Measurements from ENCODE around the gene OR2H2. TPM values are rescaled to one million over a fixed set of nuclear protein-coding genes. Genes with fewer than 3 reads are reported as not detected.

OR2H2 gene
- total RNA-seq (not detected), polyA plus RNA-seq (under 0.01 TPM)
- long read RNA-seq, donor 1 = 0 reads
- long read RNA-seq, donor 2 = 0 reads
- long read RNA-seq, donor 3 = 0 reads
- long read RNA-seq, donor 4 = 0 reads
- long read RNA-seq, donor 5 = 0 reads
- long read RNA-seq, donor 6 = 0 reads
- long read RNA-seq, donor 7 = 0 reads
- long read RNA-seq, donor 8 = 0 reads
- long read RNA-seq, donor 9 = 0 reads
- long read RNA-seq, donor 10 = 0 reads

GRCh38 chr6:29584821-29585220 is at the start of gene OR2H2:
Gene OR2H2, plus strand, starts transcription at chr6:29585121. Its CDS starts 2,824 bp downstream, at chr6:29587945.
- H3K27me3 ChIP-seq (ENCODE audit: control insufficient read depth in 2 of 2, insufficient read depth in 1 of 2, low read length in 1 of 2) = no peaks in the 10 kb centered on the region
- no peak for DNase-seq (ENCODE audit: low read depth in 6 of 9, low spot score in 9 of 9)
- no peak within 1 kb of the TSS for H3K27ac ChIP-seq (ENCODE audit: low read depth in 1 of 2, low read length in 1 of 2)
- H3K4me3 ChIP-seq (ENCODE audit: low read length in 2 of 2) = no peak within 1 kb of the TSS
- H3K36me3 ChIP-seq (ENCODE audit: control insufficient read depth in 2 of 2, insufficient read depth in 2 of 2, low read length in 1 of 2) = no peaks in the 10 kb centered on the region
- no peaks in the 10 kb centered on the region for H3K9me3 ChIP-seq (ENCODE audit: control insufficient read depth in 2 of 2, insufficient read depth in 1 of 2, low read length in 1 of 2)
- no peaks in the 10 kb centered on the region for H3K4me1 ChIP-seq (ENCODE audit: control insufficient read depth in 2 of 2, insufficient read depth in 2 of 2, low read length in 2 of 2)

DNA sequence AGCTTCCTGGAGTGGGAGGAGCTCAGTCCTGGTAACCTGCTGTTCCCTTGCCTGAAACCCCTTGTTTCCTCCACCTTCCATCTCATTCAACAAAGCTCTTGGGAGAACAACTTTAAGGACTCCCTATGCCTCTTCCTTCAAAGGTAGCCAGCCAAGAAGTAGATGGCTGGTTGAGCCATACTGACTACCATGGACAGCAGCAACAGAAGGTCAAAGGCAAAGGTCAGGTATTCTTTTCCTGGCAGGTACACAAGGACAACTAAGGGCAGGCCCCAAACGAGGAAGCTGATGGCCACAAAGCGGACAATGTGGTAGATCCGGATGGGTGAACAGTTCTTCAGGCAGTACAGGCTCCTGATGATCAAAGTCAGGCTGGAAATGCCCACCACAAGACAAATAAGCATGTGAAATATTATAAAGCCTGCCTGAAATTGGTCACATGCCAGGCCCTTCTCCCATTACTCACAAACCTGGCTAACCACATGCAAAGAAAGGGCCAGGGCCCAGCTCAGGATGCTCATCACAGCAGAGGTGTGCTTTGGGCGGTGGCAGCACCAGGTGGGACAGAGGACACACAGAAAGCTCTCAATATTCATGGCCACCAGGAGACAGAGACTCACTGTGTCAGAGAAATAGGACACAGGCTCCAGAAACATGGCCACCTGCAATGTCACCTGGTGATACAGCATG is 47.1 kb upstream of the OR2H2 start:
- DNase-seq (ENCODE audit: low read depth in 6 of 9, low spot score in 9 of 9) = no peak
- H3K36me3 ChIP-seq (ENCODE audit: control insufficient read depth in 2 of 2, insufficient read depth in 2 of 2, low read length in 1 of 2) = no peaks in the 10 kb centered on the region
- peaks cover 0 to 2% of the 10 kb centered on the region in 2 donors for H3K27me3 ChIP-seq (ENCODE audit: control insufficient read depth in 2 of 2, insufficient read depth in 1 of 2, low read length in 1 of 2)
- H3K27ac ChIP-seq (ENCODE audit: low read depth in 1 of 2, low read length in 1 of 2) = no peak overlapping the region
- no peak overlapping the region for H3K4me3 ChIP-seq (ENCODE audit: low read length in 2 of 2)
- WGBS = 79% methylated on average over 4 of the region's 4 CpGs
- H3K9me3 ChIP-seq (ENCODE audit: control insufficient read depth in 2 of 2, insufficient read depth in 1 of 2, low read length in 1 of 2) = no peaks in the 10 kb centered on the region
- H3K4me1 ChIP-seq (ENCODE audit: control insufficient read depth in 2 of 2, insufficient read depth in 2 of 2, low read length in 2 of 2) = no peaks in the 10 kb centered on the region

GRCh38 chr6:29547573-29547972 is 37.3 kb upstream of the OR2H2 start:
- Histone ChIP-seq H3K9me3 (ENCODE audit: control insufficient read depth in 2 of 2, insufficient read depth in 1 of 2, low read length in 1 of 2) (no peaks in the 10 kb centered on the region), H3K27me3 (ENCODE audit: control insufficient read depth in 2 of 2, insufficient read depth in 1 of 2, low read length in 1 of 2) (peaks cover 4 to 10% of the 10 kb centered on the region in 2 donors), H3K4me1 (ENCODE audit: control insufficient read depth in 2 of 2, insufficient read depth in 2 of 2, low read length in 2 of 2) (no peaks in the 10 kb centered on the region), H3K4me3 (ENCODE audit: low read length in 2 of 2) (no peak overlapping the region), H3K36me3 (ENCODE audit: control insufficient read depth in 2 of 2, insufficient read depth in 2 of 2, low read length in 1 of 2) (no peaks in the 10 kb centered on the region), H3K27ac (ENCODE audit: low read depth in 1 of 2, low read length in 1 of 2) (no peak overlapping the region)
- DNase-seq (ENCODE audit: low read depth in 6 of 9, low spot score in 9 of 9) = no peak
- WGBS = 87% methylated on average over 3 of the region's 3 CpGs

- Histone ChIP-seq H3K9me3 (ENCODE audit: control insufficient read depth in 2 of 2, insufficient read depth in 1 of 2, low read length in 1 of 2) (peaks cover 0 to 3% of the 10 kb centered on the region in 2 donors), H3K4me1 (ENCODE audit: control insufficient read depth in 2 of 2, insufficient read depth in 2 of 2, low read length in 2 of 2) (peaks cover 0 to 11% of the 10 kb centered on the region in 2 donors), H3K27ac (ENCODE audit: low read depth in 1 of 2, low read length in 1 of 2) (no peak overlapping the region), H3K27me3 (ENCODE audit: control insufficient read depth in 2 of 2, insufficient read depth in 1 of 2, low read length in 1 of 2) (peaks cover 27 to 41% of the 10 kb centered on the region in 2 donors), H3K4me3 (ENCODE audit: low read length in 2 of 2) (no peak overlapping the region), H3K36me3 (ENCODE audit: control insufficient read depth in 2 of 2, insufficient read depth in 2 of 2, low read length in 1 of 2) (no peaks in the 10 kb centered on the region)
- 46% methylated on average over 5 of the region's 5 CpGs for WGBS
- peak in 8 of 9 donors; percentile 35 to 75 (median 50) for DNase-seq (ENCODE audit: low read depth in 6 of 9, low spot score in 9 of 9)
Observed at GRCh38 chr6:29552512-29553051, 32.3 kb upstream of the OR2H2 start.

DNA sequence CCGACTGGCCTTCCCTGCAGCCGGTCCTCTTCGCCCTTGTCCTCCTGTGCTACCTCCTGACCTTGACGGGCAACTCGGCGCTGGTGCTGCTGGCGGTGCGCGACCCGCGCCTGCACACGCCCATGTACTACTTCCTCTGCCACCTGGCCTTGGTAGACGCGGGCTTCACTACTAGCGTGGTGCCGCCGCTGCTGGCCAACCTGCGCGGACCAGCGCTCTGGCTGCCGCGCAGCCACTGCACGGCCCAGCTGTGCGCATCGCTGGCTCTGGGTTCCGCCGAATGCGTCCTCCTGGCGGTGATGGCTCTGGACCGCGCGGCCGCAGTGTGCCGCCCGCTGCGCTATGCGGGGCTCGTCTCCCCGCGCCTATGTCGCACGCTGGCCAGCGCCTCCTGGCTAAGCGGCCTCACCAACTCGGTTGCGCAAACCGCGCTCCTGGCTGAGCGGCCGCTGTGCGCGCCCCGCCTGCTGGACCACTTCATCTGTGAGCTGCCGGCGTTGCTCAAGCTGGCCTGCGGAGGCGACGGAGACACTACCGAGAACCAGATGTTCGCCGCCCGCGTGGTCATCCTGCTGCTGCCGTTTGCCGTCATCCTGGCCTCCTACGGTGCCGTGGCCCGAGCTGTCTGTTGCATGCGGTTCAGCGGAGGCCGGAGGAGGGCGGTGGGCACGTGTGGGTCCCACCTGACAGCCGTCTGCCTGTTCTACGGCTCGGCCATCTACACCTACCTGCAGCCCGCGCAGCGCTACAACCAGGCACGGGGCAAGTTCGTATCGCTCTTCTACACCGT is 31.5 kb upstream of the OR2H2 start:
- H3K9me3 ChIP-seq (ENCODE audit: control insufficient read depth in 2 of 2, insufficient read depth in 1 of 2, low read length in 1 of 2) = peaks cover 0 to 3% of the 10 kb centered on the region in 2 donors
- 4% methylated on average over 83 of the region's 83 CpGs for WGBS
- H3K4me1 ChIP-seq (ENCODE audit: control insufficient read depth in 2 of 2, insufficient read depth in 2 of 2, low read length in 2 of 2) = peaks cover 0 to 11% of the 10 kb centered on the region in 2 donors
- H3K4me3 ChIP-seq (ENCODE audit: low read length in 2 of 2) = peak overlapping the region in 1 of 2 donors; percentile 24
- H3K27me3 ChIP-seq (ENCODE audit: control insufficient read depth in 2 of 2, insufficient read depth in 1 of 2, low read length in 1 of 2) = peaks cover 27 to 42% of the 10 kb centered on the region in 2 donors
- no peaks in the 10 kb centered on the region for H3K36me3 ChIP-seq (ENCODE audit: control insufficient read depth in 2 of 2, insufficient read depth in 2 of 2, low read length in 1 of 2)
- DNase-seq (ENCODE audit: low read depth in 6 of 9, low spot score in 9 of 9) = peak in 1 of 9 donors; percentile 12
- peak overlapping the region in 1 of 2 donors; percentile 2 for H3K27ac ChIP-seq (ENCODE audit: low read depth in 1 of 2, low read length in 1 of 2)

DNA sequence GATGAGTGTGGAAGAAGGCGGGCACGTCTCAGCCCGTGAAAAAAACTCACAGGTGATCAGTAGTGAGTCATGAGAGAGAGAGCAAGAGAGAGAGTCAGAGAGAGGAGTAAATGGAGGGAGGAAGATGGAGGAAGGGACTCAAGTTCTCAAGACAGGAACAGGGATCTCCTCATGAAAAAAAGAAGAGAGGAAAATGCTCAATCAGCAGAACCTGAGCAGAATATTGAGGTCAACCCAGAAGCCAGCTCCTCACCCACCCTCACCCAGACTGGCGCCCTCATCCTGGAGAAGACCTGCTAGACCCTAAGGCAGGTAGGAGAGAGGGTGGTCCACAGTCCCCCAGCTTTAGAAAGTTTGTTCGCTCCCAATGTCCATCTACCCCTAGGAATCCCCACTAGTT is 30.2 kb upstream of the OR2H2 start:
- H3K27me3 ChIP-seq (ENCODE audit: control insufficient read depth in 2 of 2, insufficient read depth in 1 of 2, low read length in 1 of 2) = peaks cover 27 to 46% of the 10 kb centered on the region in 2 donors
- no peak for DNase-seq (ENCODE audit: low read depth in 6 of 9, low spot score in 9 of 9)
- H3K4me3 ChIP-seq (ENCODE audit: low read length in 2 of 2) = no peak overlapping the region
- H3K9me3 ChIP-seq (ENCODE audit: control insufficient read depth in 2 of 2, insufficient read depth in 1 of 2, low read length in 1 of 2) = peaks cover 0 to 3% of the 10 kb centered on the region in 2 donors
- no peak overlapping the region for H3K27ac ChIP-seq (ENCODE audit: low read depth in 1 of 2, low read length in 1 of 2)
- WGBS = 86% methylated on average over 5 of the region's 5 CpGs
- H3K36me3 ChIP-seq (ENCODE audit: control insufficient read depth in 2 of 2, insufficient read depth in 2 of 2, low read length in 1 of 2) = no peaks in the 10 kb centered on the region
- H3K4me1 ChIP-seq (ENCODE audit: control insufficient read depth in 2 of 2, insufficient read depth in 2 of 2, low read length in 2 of 2) = peaks cover 0 to 11% of the 10 kb centered on the region in 2 donors

DNA sequence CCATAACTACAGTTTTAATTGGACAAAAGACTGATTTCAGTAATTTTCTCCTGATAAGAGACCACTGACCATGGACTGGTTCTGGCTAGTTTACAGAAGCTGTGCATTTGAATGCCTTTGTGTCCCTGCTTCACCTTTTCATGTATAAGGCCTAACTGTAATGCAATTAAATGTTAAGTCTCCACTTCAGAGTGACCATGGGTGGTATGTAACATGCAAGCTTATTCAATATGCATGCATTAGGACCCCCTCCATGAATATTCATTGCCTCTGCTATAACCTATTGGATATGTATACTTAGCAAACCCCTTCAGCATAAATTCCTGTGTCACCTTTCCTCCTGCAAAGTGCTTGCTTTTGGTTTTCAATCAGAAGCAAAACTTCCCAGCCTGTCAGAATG is 27.6 kb upstream of the OR2H2 start:
- H3K4me1 ChIP-seq (ENCODE audit: control insufficient read depth in 2 of 2, insufficient read depth in 2 of 2, low read length in 2 of 2) = peaks cover 0 to 13% of the 10 kb centered on the region in 2 donors
- H3K27ac ChIP-seq (ENCODE audit: low read depth in 1 of 2, low read length in 1 of 2) = no peak overlapping the region
- H3K9me3 ChIP-seq (ENCODE audit: control insufficient read depth in 2 of 2, insufficient read depth in 1 of 2, low read length in 1 of 2) = peaks cover 0 to 3% of the 10 kb centered on the region in 2 donors
- peaks cover 25 to 38% of the 10 kb centered on the region in 2 donors for H3K27me3 ChIP-seq (ENCODE audit: control insufficient read depth in 2 of 2, insufficient read depth in 1 of 2, low read length in 1 of 2)
- H3K36me3 ChIP-seq (ENCODE audit: control insufficient read depth in 2 of 2, insufficient read depth in 2 of 2, low read length in 1 of 2) = no peaks in the 10 kb centered on the region
- no peak overlapping the region for H3K4me3 ChIP-seq (ENCODE audit: low read length in 2 of 2)
- DNase-seq (ENCODE audit: low read depth in 6 of 9, low spot score in 9 of 9) = no peak

- no peak overlapping the region for H3K4me3 ChIP-seq (ENCODE audit: low read length in 2 of 2)
- H3K4me1 ChIP-seq (ENCODE audit: control insufficient read depth in 2 of 2, insufficient read depth in 2 of 2, low read length in 2 of 2) = peaks cover 0 to 6% of the 10 kb centered on the region in 2 donors
- DNase-seq (ENCODE audit: low read depth in 6 of 9, low spot score in 9 of 9) = no peak
- H3K27me3 ChIP-seq (ENCODE audit: control insufficient read depth in 2 of 2, insufficient read depth in 1 of 2, low read length in 1 of 2) = peaks cover 13 to 26% of the 10 kb centered on the region in 2 donors
- H3K9me3 ChIP-seq (ENCODE audit: control insufficient read depth in 2 of 2, insufficient read depth in 1 of 2, low read length in 1 of 2) = no peaks in the 10 kb centered on the region
- 91% methylated on average over 22 of the region's 22 CpGs for WGBS
- H3K36me3 ChIP-seq (ENCODE audit: control insufficient read depth in 2 of 2, insufficient read depth in 2 of 2, low read length in 1 of 2) = no peaks in the 10 kb centered on the region
- no peak overlapping the region for H3K27ac ChIP-seq (ENCODE audit: low read depth in 1 of 2, low read length in 1 of 2)
Observed at GRCh38 chr6:29558439-29559079, 26.4 kb upstream of the OR2H2 start.

Data from thymus (tissue), 14 donors.